ENCODE results near the gene TEX35. TPM values are rescaled to one million over a fixed set of nuclear protein-coding genes. Genes with fewer than 3 reads are reported as not detected.

The TEX35 gene
- total and polyA plus RNA-seq, 4 donors, result not detected

DNA sequence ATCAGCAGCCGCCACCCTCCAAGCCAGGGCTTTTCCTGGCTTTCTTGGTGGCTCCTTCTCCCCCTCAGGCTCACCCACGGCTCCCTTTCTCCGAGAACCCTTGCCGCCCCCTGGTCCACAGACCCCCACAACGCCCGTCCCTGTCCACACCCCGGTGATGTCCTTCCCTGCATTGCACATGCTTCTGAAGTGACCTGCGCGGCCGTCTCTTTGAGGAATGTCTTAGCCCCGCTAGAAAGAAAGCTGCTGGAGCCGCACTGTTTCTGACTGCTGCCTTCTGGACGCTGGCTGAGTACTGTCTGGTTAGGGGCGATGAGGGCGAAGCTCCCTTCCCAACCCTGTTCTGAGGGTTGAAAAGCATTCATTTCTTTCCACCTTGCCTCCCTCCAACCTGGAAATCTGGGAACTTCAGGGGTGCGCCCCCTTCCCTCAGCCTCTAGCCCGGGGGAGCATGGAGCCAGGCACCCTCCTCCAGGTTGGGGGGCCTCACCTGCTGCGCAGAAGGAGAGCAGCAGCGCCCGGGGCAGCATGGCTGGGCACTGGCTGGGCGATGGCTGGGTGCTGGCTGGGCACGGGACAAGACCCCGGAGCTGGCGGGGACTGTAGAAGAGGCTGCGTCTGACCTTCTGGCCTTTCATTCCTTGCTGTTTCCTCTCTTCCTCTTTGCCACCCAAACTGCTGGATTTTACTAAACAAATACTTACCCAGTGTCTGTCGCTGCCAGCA, 16.3 kb upstream of the TEX35 start, which contains the start of gene CLEC20A:
TSS of gene CLEC20A (minus strand) at position 555 of the 726 bp plus-strand sequence. CDS start at position 530, 25 bp downstream.
- no peaks in the 10 kb centered on the region for H3K27me3 ChIP-seq (ENCODE audit: control insufficient read depth in 3 of 3, insufficient read depth in 3 of 3, low read length in 2 of 3)
- H3K9ac ChIP-seq (ENCODE audit: insufficient read depth in 1 of 2, low read length in 2 of 2), result no peak within 1 kb of the TSS
- no peaks in the 10 kb centered on the region for H3K36me3 ChIP-seq (ENCODE audit: control insufficient read depth in 4 of 4, insufficient read depth in 4 of 4, low read length in 4 of 4)
- H3K27ac ChIP-seq (ENCODE audit: low read depth in 1 of 2, low read length in 1 of 2), result no peak within 1 kb of the TSS
- WGBS, 2 donors, result 93 to 95% methylated on average over 26 of the region's 26 CpGs
- H3K4me3 ChIP-seq, result no peak within 1 kb of the TSS
- no peak for ATAC-seq (ENCODE audit: insufficient read depth, low FRiP score)
- TF ChIP-seq, protein P1, sequence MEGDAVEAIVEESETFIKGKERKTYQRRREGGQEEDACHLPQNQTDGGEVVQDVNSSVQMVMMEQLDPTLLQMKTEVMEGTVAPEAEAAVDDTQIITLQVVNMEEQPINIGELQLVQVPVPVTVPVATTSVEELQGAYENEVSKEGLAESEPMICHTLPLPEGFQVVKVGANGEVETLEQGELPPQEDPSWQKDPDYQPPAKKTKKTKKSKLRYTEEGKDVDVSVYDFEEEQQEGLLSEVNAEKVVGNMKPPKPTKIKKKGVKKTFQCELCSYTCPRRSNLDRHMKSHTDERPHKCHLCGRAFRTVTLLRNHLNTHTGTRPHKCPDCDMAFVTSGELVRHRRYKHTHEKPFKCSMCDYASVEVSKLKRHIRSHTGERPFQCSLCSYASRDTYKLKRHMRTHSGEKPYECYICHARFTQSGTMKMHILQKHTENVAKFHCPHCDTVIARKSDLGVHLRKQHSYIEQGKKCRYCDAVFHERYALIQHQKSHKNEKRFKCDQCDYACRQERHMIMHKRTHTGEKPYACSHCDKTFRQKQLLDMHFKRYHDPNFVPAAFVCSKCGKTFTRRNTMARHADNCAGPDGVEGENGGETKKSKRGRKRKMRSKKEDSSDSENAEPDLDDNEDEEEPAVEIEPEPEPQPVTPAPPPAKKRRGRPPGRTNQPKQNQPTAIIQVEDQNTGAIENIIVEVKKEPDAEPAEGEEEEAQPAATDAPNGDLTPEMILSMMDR (IDR thresholded peaks at IDR 0.05; ENCODE audit: control extremely low read depth, extremely low read depth), result no peak
- DNase-seq, result no peak
- peaks cover 0 to 4% (median 0%) of the 10 kb centered on the region in 5 donors for H3K4me1 ChIP-seq (ENCODE audit: control insufficient read depth in 5 of 5, insufficient read depth in 5 of 5, low read length in 5 of 5)
- no peaks in the 10 kb centered on the region for H3K9me3 ChIP-seq (ENCODE audit: control insufficient read depth in 4 of 4, insufficient read depth in 3 of 4, low read length in 3 of 4)

DNA sequence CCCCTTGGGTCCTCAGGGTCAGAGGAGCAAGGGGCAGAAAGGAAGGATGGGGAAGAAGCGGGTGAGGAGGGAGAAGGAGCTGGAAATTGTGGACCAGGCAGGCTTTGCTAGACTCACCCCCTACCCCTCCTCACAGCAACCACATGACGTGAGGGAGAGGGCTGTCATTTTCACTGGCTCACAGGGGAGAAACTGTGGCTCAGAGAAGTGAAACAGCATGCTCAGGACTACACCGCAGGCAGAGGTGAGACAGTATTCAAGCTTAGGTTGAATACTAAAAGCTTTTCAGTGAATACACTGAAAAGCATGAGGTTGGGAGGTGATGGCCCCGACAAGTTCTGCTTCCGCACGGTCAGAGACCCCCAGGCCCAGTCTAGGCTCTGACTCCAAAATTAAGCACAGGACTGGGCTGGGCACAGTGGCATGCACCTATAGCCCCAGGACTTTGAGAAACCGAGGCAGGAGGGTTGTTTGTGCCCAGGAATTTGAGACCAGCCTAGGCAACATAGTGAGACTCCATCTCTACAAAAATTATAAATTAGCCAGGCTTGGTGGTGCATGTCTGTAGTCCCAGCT, 14.9 kb upstream of the TEX35 start:
- Histone ChIP-seq H3K9ac (ENCODE audit: insufficient read depth in 1 of 2, low read length in 2 of 2) (no peak overlapping the region), H3K27ac (ENCODE audit: low read depth in 1 of 2, low read length in 1 of 2) (no peak overlapping the region), H3K27me3 (ENCODE audit: control insufficient read depth in 3 of 3, insufficient read depth in 3 of 3, low read length in 2 of 3) (no peaks in the 10 kb centered on the region), H3K36me3 (ENCODE audit: control insufficient read depth in 4 of 4, insufficient read depth in 4 of 4, low read length in 4 of 4) (no peaks in the 10 kb centered on the region), H3K4me1 (ENCODE audit: control insufficient read depth in 5 of 5, insufficient read depth in 5 of 5, low read length in 5 of 5) (peaks cover 0 to 4% (median 0%) of the 10 kb centered on the region in 5 donors), H3K9me3 (ENCODE audit: control insufficient read depth in 4 of 4, insufficient read depth in 3 of 4, low read length in 3 of 4) (no peaks in the 10 kb centered on the region), H3K4me3 (no peak overlapping the region)
- TF ChIP-seq, protein P1 (IDR thresholded peaks at IDR 0.05; ENCODE audit: control extremely low read depth, extremely low read depth), result no peak
- ATAC-seq (ENCODE audit: insufficient read depth, low FRiP score) (no peak), DNase-seq (no peak)
- WGBS, 2 donors, result 95% methylated on average over 7 of the region's 7 CpGs

DNA sequence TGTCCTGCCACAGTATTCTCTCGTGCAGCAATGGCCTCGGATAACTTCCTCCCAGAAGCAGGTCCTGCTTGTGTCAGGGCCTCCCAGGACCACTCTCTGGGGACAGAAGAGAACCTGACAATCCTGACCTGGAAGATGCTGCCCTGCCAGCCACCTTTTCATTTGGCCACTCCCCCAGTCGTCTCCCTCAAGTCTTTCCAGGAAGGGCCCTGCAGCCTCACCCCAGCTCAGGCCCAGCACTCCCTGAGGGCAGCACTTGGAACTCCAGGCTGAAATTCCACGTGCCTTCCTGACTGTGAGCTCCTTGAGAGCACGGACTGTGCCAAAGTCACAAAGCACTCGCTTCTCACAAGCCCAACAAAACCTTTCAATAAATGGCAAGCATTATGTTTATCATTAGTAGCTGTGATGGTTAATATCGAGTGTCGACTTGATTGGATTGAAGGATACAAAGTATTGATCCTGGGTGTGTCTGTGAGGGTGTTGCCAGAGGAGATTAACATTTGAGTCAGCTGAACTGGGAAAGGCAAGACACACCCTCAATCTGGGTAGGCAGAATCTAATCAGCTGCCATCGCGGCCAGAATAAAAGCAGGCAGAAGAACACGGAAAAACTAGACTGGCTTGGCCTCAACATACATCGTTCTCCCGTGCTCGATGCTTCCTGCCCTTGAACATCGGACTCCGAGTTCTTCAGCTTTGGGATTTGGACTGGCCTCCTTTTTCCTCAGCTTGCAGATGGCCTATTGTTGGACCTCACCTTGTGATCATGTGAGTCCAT, 13.8 kb upstream of the TEX35 start:
- Histone ChIP-seq H3K36me3 (ENCODE audit: control insufficient read depth in 4 of 4, insufficient read depth in 4 of 4, low read length in 4 of 4) (no peaks in the 10 kb centered on the region), H3K9ac (ENCODE audit: insufficient read depth in 1 of 2, low read length in 2 of 2) (no peak overlapping the region), H3K4me1 (ENCODE audit: control insufficient read depth in 5 of 5, insufficient read depth in 5 of 5, low read length in 5 of 5) (peaks cover 0 to 4% (median 0%) of the 10 kb centered on the region in 5 donors), H3K27ac (ENCODE audit: low read depth in 1 of 2, low read length in 1 of 2) (no peak overlapping the region), H3K9me3 (ENCODE audit: control insufficient read depth in 4 of 4, insufficient read depth in 3 of 4, low read length in 3 of 4) (no peaks in the 10 kb centered on the region), H3K27me3 (ENCODE audit: control insufficient read depth in 3 of 3, insufficient read depth in 3 of 3, low read length in 2 of 3) (no peaks in the 10 kb centered on the region), H3K4me3 (no peak overlapping the region)
- TF ChIP-seq, protein P1 (IDR thresholded peaks at IDR 0.05; ENCODE audit: control extremely low read depth, extremely low read depth), result no peak
- no peak for ATAC-seq (ENCODE audit: insufficient read depth, low FRiP score)
- DNase-seq, result no peak
- WGBS, 2 donors, result 90 to 93% methylated on average over 16 of the region's 16 CpGs

Data from lung (tissue), 12 donors.